Fibroblast of mammary gland (primary cell): ENCODE measurements around the gene TPRX2.

ENCODE experiments used
- DNase-seq: peaks from one replicate; pipeline ENCODE4 v3.0.0-alpha.2; 2010; ENCODE audit warnings: low read depth
- H3K4me3 ChIP-seq: 2 replicates; pipeline ENCODE4 v1.5.1; 2011; ENCODE audit warnings: low read depth, mild to moderate bottlenecking, low read length, moderate library complexity; ENCODE audit not compliant: control insufficient read depth
- CTCF ChIP-seq: conservative IDR thresholded peaks from 2 replicates; pipeline ENCODE4 v1.5.1; 2011; ENCODE audit warnings: low read depth, low read length, inconsistent platforms; ENCODE audit not compliant: control insufficient read depth, insufficient read depth

The TPRX2 gene

GRCh38 chr19:47824396-47824795 is 34.6 kb upstream of the TPRX2 start:
- TF ChIP-seq CTCF = no peak

GRCh38 chr19:47826800-47827199 is 32.2 kb upstream of the TPRX2 start:
- no peak for TF ChIP-seq CTCF
- no peak overlapping the region for H3K4me3 ChIP-seq
- no peak for DNase-seq

More at GRCh38 chr19:47824396-47824795, 34.6 kb upstream of the TPRX2 start:
- DNase-seq = no peak
- H3K4me3 ChIP-seq = no peak overlapping the region

DNA sequence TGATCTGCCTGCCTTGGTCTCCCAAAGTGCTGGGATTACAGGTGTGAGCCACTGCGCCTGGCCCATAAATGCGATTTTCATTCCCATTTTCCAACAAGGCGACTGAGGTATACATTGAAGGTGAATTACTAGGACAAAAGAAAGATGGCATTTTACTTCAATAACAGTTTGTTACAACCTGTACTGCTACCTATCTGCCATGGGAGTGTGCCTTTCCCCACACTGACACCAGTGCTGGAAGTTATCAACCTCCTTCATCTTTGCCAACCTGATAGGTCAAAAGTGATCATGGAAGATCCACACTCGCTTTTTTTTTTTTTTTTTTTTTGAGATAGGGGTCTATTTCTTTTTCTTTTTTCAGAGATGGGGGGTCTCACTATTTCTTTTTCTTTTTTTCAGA is 26.3 kb upstream of the TPRX2 start:
- no peak for TF ChIP-seq CTCF
- H3K4me3 ChIP-seq = no peak overlapping the region
- no peak for DNase-seq

- DNase-seq = no peak
These were observed 23.0 kb upstream of the TPRX2 start for GRCh38 chr19:47836038-47836437.

GRCh38 chr19:47839411-47839810 is 19.6 kb upstream of the TPRX2 start:
- DNase-seq = no peak
- no peak overlapping the region for H3K4me3 ChIP-seq
- no peak for TF ChIP-seq CTCF

More at GRCh38 chr19:47836038-47836437, 23.0 kb upstream of the TPRX2 start:
- no peak for TF ChIP-seq CTCF
- H3K4me3 ChIP-seq = no peak overlapping the region

DNA sequence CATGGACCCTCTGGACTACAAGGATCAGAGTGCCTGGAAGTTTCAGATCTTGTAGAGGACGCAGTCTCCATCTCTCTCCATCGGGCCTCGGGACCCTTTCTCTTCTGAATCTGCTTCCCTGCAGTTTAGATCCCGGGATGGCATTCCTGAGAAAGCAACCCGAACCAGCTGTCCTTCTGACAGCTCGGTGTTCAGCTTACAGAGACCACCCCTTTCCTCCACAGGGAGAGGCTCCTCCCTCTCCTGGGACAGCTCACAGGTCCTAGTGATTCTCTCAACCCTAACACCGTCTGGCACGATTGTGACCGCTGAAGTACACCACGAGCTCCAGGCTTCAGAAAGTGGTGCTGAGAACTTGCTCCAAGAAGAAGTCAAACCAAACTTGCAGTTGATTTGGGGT is 19.1 kb upstream of the TPRX2 start:
- TF ChIP-seq CTCF = no peak
- DNase-seq = no peak
- no peak overlapping the region for H3K4me3 ChIP-seq

DNA sequence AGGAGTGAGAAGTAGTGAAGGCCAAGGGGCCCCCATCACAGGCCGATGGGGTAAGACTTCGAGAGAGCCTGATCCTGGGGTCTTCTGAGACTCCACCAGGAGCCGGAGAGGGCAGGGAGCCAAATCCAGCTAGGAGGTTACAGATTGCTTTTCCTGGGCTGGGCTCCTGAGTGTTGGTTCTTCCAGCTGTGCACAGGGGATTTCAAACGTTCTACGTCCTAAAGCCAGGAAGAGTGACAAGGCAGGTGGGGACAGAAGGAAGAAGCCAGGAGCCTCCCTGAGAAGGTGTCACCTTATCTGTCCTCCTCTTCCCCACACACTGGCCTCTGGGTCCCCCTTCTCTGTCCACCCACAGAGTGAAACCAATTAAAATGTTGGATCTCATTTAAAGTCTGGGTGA is 16.1 kb upstream of the TPRX2 start:
- TF ChIP-seq CTCF = no peak
- DNase-seq = no peak
- H3K4me3 ChIP-seq = no peak overlapping the region
